GM12878 (cell line): ENCODE results near the gene ANKRD53. TPM values are rescaled to one million over a fixed set of nuclear protein-coding genes. Genes with fewer than 3 reads are reported as not detected.

Source experiments
- ATAC-seq: fragments of 200-7000 bp; cut with Tn5 transposase; 3 replicates; pipeline ENCODE4 v1.9.1; 2020; ENCODE audit warnings: mild to moderate bottlenecking, moderate library complexity
- BruUV-seq: library from RNA; stranded (reverse); fragments of 400-500 nt; replicated peaks from 2 replicates; lab custom pipeline; 2021; lab: Mats Ljungman, UMichigan
- CTCF ChIA-PET: fragments of 300-600 bp; sonication (Branson Sonifier 250); formaldehyde crosslinking; extraction: SDS; loops from one replicate; lab custom pipeline; 2021; ENCODE audit warnings: inconsistent platforms; lab: Yijun Ruan, JAX
- POLR2A ChIA-PET: fragments of 350-600 bp; formaldehyde crosslinking; extraction: SDS; loops from one replicate; lab custom pipeline; 2021; ENCODE audit warnings: inconsistent platforms; lab: Charles Lee
- RAD21 ChIA-PET: fragments of 300-600 bp; sonication (Branson Sonifier 250); formaldehyde crosslinking; loops from one replicate; lab custom pipeline; 2023; ENCODE audit warnings: antibody characterized with exemption; ENCODE audit not compliant: unreplicated experiment; lab: Charles Lee
- SMC1A ChIA-PET: fragments of 300-600 bp; sonication (Branson Sonifier 250); formaldehyde crosslinking; loops from one replicate; lab custom pipeline; 2023; ENCODE audit not compliant: unreplicated experiment, uncharacterized antibody; lab: Charles Lee
- DNase-seq: peaks from one replicate; pipeline ENCODE4 v3.0.0-alpha.2; 2011; ENCODE audit warnings: low read depth, low spot score
- FAIRE-seq: peaks from 3 replicates; lab custom pipeline; 2011; peaks lifted over from hg19 to GRCh38; lab: Jason Lieb, UNC
- H2AFZ ChIP-seq: 2 replicates; pipeline ENCODE4 v1.6.0; 2011; ENCODE audit warnings: low read depth, low read length, control low read depth; ENCODE audit not compliant: control insufficient read depth
- H3K27ac ChIP-seq: 2 replicates; pipeline ENCODE4 v1.5.1; 2011; ENCODE audit warnings: control low read depth; ENCODE audit not compliant: control insufficient read depth, insufficient read depth
- H3K27me3 ChIP-seq, 2 experiments: replicated peaks in 1 of 2; 2 replicates each; pipeline versions ENCODE4 v1.6.0 to v1.6.1; 2011; ENCODE audit warnings: low read length in 1 of 2; ENCODE audit not compliant: control insufficient read depth in 2 of 2, insufficient read depth in 2 of 2
- H3K36me3 ChIP-seq, 2 experiments: 2 replicates each; pipeline ENCODE4 v1.5.1; 2011; ENCODE audit warnings: low read length in 1 of 2; ENCODE audit not compliant: control insufficient read depth in 2 of 2, insufficient read depth in 2 of 2
- H3K4me1 ChIP-seq: 2 replicates; pipeline ENCODE4 v1.6.1; 2011; ENCODE audit warnings: mild to moderate bottlenecking, low read length, moderate library complexity, mixed read lengths; ENCODE audit not compliant: control insufficient read depth, insufficient read depth
- H3K4me2 ChIP-seq: 2 replicates; pipeline ENCODE4 v1.6.0; 2011; ENCODE audit warnings: control low read depth; ENCODE audit not compliant: control insufficient read depth, insufficient read depth
- H3K4me3 ChIP-seq: fragments of 200-600 bp; sonication (generic); 2 replicates; pipeline ENCODE4 v1.5.1; 2016
- H3K79me2 ChIP-seq: 2 replicates; pipeline ENCODE4 v1.6.0; 2011; ENCODE audit warnings: low read length; ENCODE audit not compliant: control insufficient read depth, insufficient read depth
- H3K9ac ChIP-seq: 2 replicates; pipeline ENCODE4 v1.8.0; 2011; ENCODE audit warnings: low read length, control low read depth, mixed read lengths; ENCODE audit not compliant: control insufficient read depth, insufficient read depth
- H3K9me3 ChIP-seq: replicated peaks from 3 replicates; pipeline ENCODE4 v1.5.1; 2011; ENCODE audit warnings: mild to moderate bottlenecking, low read length; ENCODE audit not compliant: control insufficient read depth, insufficient read depth
- H4K20me1 ChIP-seq: 2 replicates; pipeline ENCODE4 v1.6.0; 2011; ENCODE audit not compliant: control insufficient read depth, insufficient read depth
- CBX5 ChIP-seq: sonication (generic); IDR thresholded peaks from 2 replicates; pipeline ENCODE4 v1.6.1; 2016; ENCODE audit warnings: low read depth, moderate library complexity, mild to moderate bottlenecking, inconsistent platforms
- EZH2 ChIP-seq: IDR thresholded peaks from 2 replicates; pipeline ENCODE4 v1.6.1; 2012; ENCODE audit warnings: low read depth, mild to moderate bottlenecking, control low read depth, inconsistent platforms, low read length, borderline replicate concordance; ENCODE audit not compliant: control insufficient read depth
- KDM1A ChIP-seq: fragments of 200-600 bp; sonication (generic); IDR thresholded peaks from 2 replicates; pipeline ENCODE4 v1.6.1; 2016; ENCODE audit warnings: borderline replicate concordance
- MEF2B ChIP-seq: fragments of 450-650 bp; IDR thresholded peaks from 2 replicates; pipeline ENCODE4 v1.6.1; 2018; ENCODE audit warnings: mild to moderate bottlenecking, moderate library complexity; ENCODE audit not compliant: partially characterized antibody, poor library complexity, severe bottlenecking
- POU2F2 ChIP-seq: IDR thresholded peaks from 3 replicates; pipeline ENCODE4 v1.6.1; 2011; ENCODE audit warnings: low read depth, mild to moderate bottlenecking, low read length, borderline replicate concordance
- RB1 ChIP-seq: fragments of 450-650 bp; formaldehyde crosslinking; IDR thresholded peaks from 2 replicates; pipeline ENCODE4 v1.6.1; 2017; ENCODE audit warnings: mild to moderate bottlenecking, borderline replicate concordance
- SP1 ChIP-seq: IDR thresholded peaks from one replicate; pipeline ENCODE4 v1.6.1; 2011; ENCODE audit warnings: low read depth, low read length
- SRF ChIP-seq, 2 experiments: IDR thresholded peaks; 2 replicates each; pipeline ENCODE4 v1.6.1; 2011; ENCODE audit warnings: low read depth in 2 of 2, low read length in 2 of 2, mild to moderate bottlenecking in 1 of 2, moderate library complexity in 1 of 2
- STAT3 ChIP-seq: IDR thresholded peaks from 2 replicates; pipeline ENCODE4 v1.6.1; 2011; ENCODE audit warnings: low read depth, low read length, improper control_type of control experiment
- SUPT20H ChIP-seq: IDR thresholded peaks from 2 replicates; pipeline ENCODE4 v1.6.1; 2011; ENCODE audit warnings: low read depth, mild to moderate bottlenecking, low read length, moderate library complexity, borderline replicate concordance; ENCODE audit not compliant: control insufficient read depth
- WRNIP1 ChIP-seq: IDR thresholded peaks from 2 replicates; pipeline ENCODE4 v1.6.1; 2011; ENCODE audit warnings: low read depth, low read length, improper control_type of control experiment, borderline replicate concordance
- YBX1 ChIP-seq: fragments of 450-650 bp; IDR thresholded peaks from 2 replicates; pipeline ENCODE4 v1.6.1; 2016; ENCODE audit warnings: antibody characterized with exemption
- ZBTB11 ChIP-seq: fragments of 450-650 bp; formaldehyde crosslinking; IDR thresholded peaks from 2 replicates; pipeline ENCODE4 v1.5.0; 2022; ENCODE audit warnings: mild to moderate bottlenecking, missing genetic modification characterization
- ZNF207 ChIP-seq: fragments of 450-650 bp; IDR thresholded peaks from 2 replicates; pipeline ENCODE4 v1.6.1; 2014; ENCODE audit warnings: antibody characterized with exemption, mild to moderate bottlenecking, borderline replicate concordance
- ZNF24 ChIP-seq: fragments of 450-650 bp; IDR thresholded peaks from 2 replicates; pipeline ENCODE4 v1.6.1; 2017; ENCODE audit warnings: antibody characterized with exemption, mild to moderate bottlenecking
- WGBS: methylation state at CpG from one replicate; pipeline ENCODE4 v1.1.6; 2016; ENCODE audit warnings: low lambda C conversion rate; ENCODE audit not compliant: insufficient replicate concordance, insufficient coverage; ENCODE audit errors: missing lambda C conversion rate; 5-methylcytosine and 5-hydroxymethylcytosine counted together
- in situ Hi-C: fragments of 300-500 bp; cut with MboI; formaldehyde crosslinking; loops from 9 replicates; pipeline ENCODE4 v1.14.3; 2018; ENCODE audit warnings: mixed read lengths
- intact Hi-C: fragments of 100-400 bp; cut with micrococcal nuclease; formaldehyde crosslinking; loops from one replicate; pipeline ENCODE4 v1.14.2; 2022; ENCODE audit not compliant: unreplicated experiment
- polyA plus RNA-seq, 11 experiments: library from polyadenylated mRNA; depleted of rRNA in 4 of 11; unstranded in 6 of 11; stranded (reverse) in 5 of 11; fragments of >200 nt; fragmentation: Nextera tagmentation in 4 of 11; fragmentation: Illumina TruSeq in 1 of 11; extraction: Ambion mirVana in 4 of 11; extraction: Trizol in 1 of 11; gene quantifications; 1 replicate in 1 of 11; 2 replicates in 10 of 11; pipeline versions ENCODE4 v1.2.1 to v1.2.3, GENCODE V29; 2011 to 2016; ENCODE audit warnings: inconsistent platforms in 2 of 11, missing spikeins in 2 of 11, low read depth in 1 of 11
- total RNA-seq, 4 experiments: library from RNA; depleted of rRNA in 3 of 4; stranded (reverse); fragments of >200 nt in 3 of 4; fragmentation: Illumina TruSeq in 1 of 4; extraction: Trizol in 1 of 4; gene quantifications; 2 replicates each; pipeline versions ENCODE4 v1.2.1 to v1.2.3, GENCODE V29; 2013 to 2021
- TF ChIP-seq, protein P1 (sequence below): fragments of 450-650 bp; IDR thresholded peaks from 2 replicates; pipeline ENCODE4 v1.6.1; 2017; ENCODE audit warnings: mild to moderate bottlenecking
- TF ChIP-seq, protein P2 (sequence below): IDR thresholded peaks from 2 replicates; pipeline ENCODE4 v1.6.1; 2011; ENCODE audit warnings: low read depth, low read length, improper control_type of control experiment, borderline replicate concordance

Gene ANKRD53
- total and polyA plus RNA-seq, 10 of the 15 experiments (the other 5 are each of a cell fraction or from before 2014, with no cell fraction given), result 0.04 TPM; not detected in 8

DNA sequence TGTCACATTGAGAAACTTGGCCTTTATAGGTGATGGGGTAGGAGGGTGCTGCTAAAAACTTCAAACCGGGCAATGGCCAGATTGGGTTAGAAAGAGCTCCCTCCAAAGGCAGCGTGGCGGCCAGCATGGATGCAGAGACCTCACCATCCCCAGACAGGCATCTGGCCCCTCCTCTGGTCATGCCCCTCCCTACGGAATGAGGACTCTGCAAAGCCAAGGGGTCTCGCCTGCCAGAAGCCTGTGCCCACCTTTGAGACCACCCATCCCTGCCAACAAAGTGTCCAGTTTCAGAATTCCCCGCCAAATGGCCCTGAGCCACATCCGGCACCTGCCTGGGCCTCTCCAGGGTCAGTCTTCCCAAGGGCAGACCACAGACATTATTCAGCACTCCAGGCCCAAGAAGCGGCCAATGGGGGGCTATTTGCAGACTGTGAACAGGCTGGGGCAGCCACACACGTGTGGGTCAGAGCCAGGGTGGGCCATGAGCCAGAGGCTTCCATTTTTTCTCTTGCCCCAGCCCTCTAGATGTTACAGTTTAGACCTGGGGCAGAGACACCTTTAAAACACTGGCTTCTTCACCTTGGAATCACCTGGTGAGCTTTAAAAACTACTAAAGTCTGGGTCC lies 46.9 kb upstream of the ANKRD53 start:
- Histone ChIP-seq H2AFZ (no peak overlapping the region), H3K9ac (no peak overlapping the region), H3K79me2 (no peaks in the 10 kb centered on the region), H3K27me3 (peaks cover 0 to 3% of the 10 kb centered on the region in 2 experiments; a peak in 2 of 4 replicates), H3K4me2 (no peak overlapping the region), H3K9me3 (no peaks in the 10 kb centered on the region), H4K20me1 (no peaks in the 10 kb centered on the region; the same call in 1 of the 2 replicates), H3K27ac (no peak overlapping the region), H3K4me3 (no peak overlapping the region), H3K36me3 (no peaks in the 10 kb centered on the region), H3K4me1 (no peaks in the 10 kb centered on the region)
- in situ Hi-C loops, result no loop called here
- BruUV-seq, result no TSS peak
- no peak for ATAC-seq
- no peak for DNase-seq
- RAD21 ChIA-PET, result no interaction called here
- intact Hi-C loops, result no loop called here
- POLR2A ChIA-PET, result no interaction called here
- WGBS, result 19% methylated on average over 9 of the region's 9 CpGs
- CTCF ChIA-PET, result no interaction called here
- no peak for FAIRE-seq
- SMC1A ChIA-PET, result no interaction called here
- TF ChIP-seq WRNIP1, result no peak
- TF ChIP-seq SP1, result no peak
- TF ChIP-seq, protein P1, sequence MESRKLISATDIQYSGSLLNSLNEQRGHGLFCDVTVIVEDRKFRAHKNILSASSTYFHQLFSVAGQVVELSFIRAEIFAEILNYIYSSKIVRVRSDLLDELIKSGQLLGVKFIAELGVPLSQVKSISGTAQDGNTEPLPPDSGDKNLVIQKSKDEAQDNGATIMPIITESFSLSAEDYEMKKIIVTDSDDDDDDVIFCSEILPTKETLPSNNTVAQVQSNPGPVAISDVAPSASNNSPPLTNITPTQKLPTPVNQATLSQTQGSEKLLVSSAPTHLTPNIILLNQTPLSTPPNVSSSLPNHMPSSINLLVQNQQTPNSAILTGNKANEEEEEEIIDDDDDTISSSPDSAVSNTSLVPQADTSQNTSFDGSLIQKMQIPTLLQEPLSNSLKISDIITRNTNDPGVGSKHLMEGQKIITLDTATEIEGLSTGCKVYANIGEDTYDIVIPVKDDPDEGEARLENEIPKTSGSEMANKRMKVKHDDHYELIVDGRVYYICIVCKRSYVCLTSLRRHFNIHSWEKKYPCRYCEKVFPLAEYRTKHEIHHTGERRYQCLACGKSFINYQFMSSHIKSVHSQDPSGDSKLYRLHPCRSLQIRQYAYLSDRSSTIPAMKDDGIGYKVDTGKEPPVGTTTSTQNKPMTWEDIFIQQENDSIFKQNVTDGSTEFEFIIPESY, result no peak
- TF ChIP-seq, protein P2, sequence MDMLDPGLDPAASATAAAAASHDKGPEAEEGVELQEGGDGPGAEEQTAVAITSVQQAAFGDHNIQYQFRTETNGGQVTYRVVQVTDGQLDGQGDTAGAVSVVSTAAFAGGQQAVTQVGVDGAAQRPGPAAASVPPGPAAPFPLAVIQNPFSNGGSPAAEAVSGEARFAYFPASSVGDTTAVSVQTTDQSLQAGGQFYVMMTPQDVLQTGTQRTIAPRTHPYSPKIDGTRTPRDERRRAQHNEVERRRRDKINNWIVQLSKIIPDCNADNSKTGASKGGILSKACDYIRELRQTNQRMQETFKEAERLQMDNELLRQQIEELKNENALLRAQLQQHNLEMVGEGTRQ, result no peak
- no peak for TF ChIP-seq RB1
- TF ChIP-seq ZNF207, result no peak
- TF ChIP-seq CBX5, result no peak
- no peak for TF ChIP-seq SRF (IDR thresholded peaks at IDR 0.05; ENCODE audit: low read depth in 2 of 2, low read length in 2 of 2)
- no peak for TF ChIP-seq POU2F2
- TF ChIP-seq SUPT20H, result no peak
- TF ChIP-seq YBX1, result no peak
- TF ChIP-seq EZH2, result no peak
- no peak for TF ChIP-seq MEF2B
- TF ChIP-seq STAT3, result no peak
- no peak for TF ChIP-seq KDM1A
- TF ChIP-seq ZNF24, result no peak
- no peak for TF ChIP-seq ZBTB11 (CRISPR knock-in tag)
